NT2/D1 (cell line): ENCODE data around the gene ATRIP.

ENCODE experiments used
- DNase-seq: peaks from one replicate; pipeline ENCODE4 v3.0.0-alpha.2; 2011; ENCODE audit warnings: low read depth, low spot score
- H3K27me3 ChIP-seq: 2 replicates; pipeline ENCODE4 v1.6.0; 2011; ENCODE audit warnings: mild to moderate bottlenecking; ENCODE audit not compliant: insufficient read length, insufficient read depth
- H3K36me3 ChIP-seq: 2 replicates; pipeline ENCODE4 v1.6.1; 2011; ENCODE audit warnings: mild to moderate bottlenecking, low read length, mixed read lengths; ENCODE audit not compliant: insufficient read depth, insufficient read length
- H3K4me1 ChIP-seq: 2 replicates; pipeline ENCODE4 v1.5.1; 2011; ENCODE audit not compliant: insufficient read depth, insufficient read length
- H3K4me3 ChIP-seq: 2 replicates; pipeline ENCODE4 v1.5.1; 2011; ENCODE audit warnings: low read depth; ENCODE audit not compliant: insufficient read length
- H3K9ac ChIP-seq: 2 replicates; pipeline ENCODE4 v1.6.0; 2011; ENCODE audit warnings: low read depth; ENCODE audit not compliant: insufficient read length
- H3K9me3 ChIP-seq: 2 replicates; pipeline ENCODE4 v1.5.1; 2011; ENCODE audit warnings: mild to moderate bottlenecking, low read length; ENCODE audit not compliant: insufficient read depth
- SUZ12 ChIP-seq: IDR thresholded peaks from 2 replicates; pipeline ENCODE4 v1.6.1; 2011; ENCODE audit not compliant: insufficient read length, insufficient read depth; ENCODE audit errors: extremely low read depth
- YY1 ChIP-seq: IDR thresholded peaks from 2 replicates; pipeline ENCODE4 v1.6.1; 2011; ENCODE audit not compliant: insufficient read length, insufficient read depth
- ZNF274 ChIP-seq: IDR thresholded peaks from 2 replicates; pipeline ENCODE4 v1.6.1; 2011; ENCODE audit warnings: mild to moderate bottlenecking, low read depth, low read length

The ATRIP gene

GRCh38 chr3:48431224-48432029, 15.1 kb upstream of the ATRIP start:
- H3K9me3 ChIP-seq: no peaks in the 10 kb centered on the region
- H3K36me3 ChIP-seq: peaks cover 51% of the 10 kb centered on the region
- peaks cover 34% of the 10 kb centered on the region for H3K4me1 ChIP-seq
- DNase-seq: no peak
- TF ChIP-seq SUZ12 (no peak), YY1 (no peak), ZNF274 (no peak)
- H3K9ac ChIP-seq: no peak overlapping the region
- no peak overlapping the region for H3K4me3 ChIP-seq
- no peaks in the 10 kb centered on the region for H3K27me3 ChIP-seq

- peak; percentile 44 for DNase-seq
Observed at GRCh38 chr3:48432411-48433371, 13.8 kb upstream of the ATRIP start.

GRCh38 chr3:48433472-48434118, 12.9 kb upstream of the ATRIP start:
- DNase-seq: no peak
- no peak for TF ChIP-seq ZNF274
- Histone ChIP-seq H3K4me3 (no peak overlapping the region), H3K36me3 (peaks cover 55% of the 10 kb centered on the region), H3K9ac (no peak overlapping the region), H3K4me1 (peaks cover 19% of the 10 kb centered on the region), H3K9me3 (no peaks in the 10 kb centered on the region), H3K27me3 (no peaks in the 10 kb centered on the region)

More at GRCh38 chr3:48432411-48433371, 13.8 kb upstream of the ATRIP start:
- Histone ChIP-seq H3K27me3 (no peaks in the 10 kb centered on the region), H3K4me3 (no peak overlapping the region), H3K9me3 (no peaks in the 10 kb centered on the region), H3K9ac (no peak overlapping the region), H3K36me3 (peaks cover 57% of the 10 kb centered on the region), H3K4me1 (peaks cover 27% of the 10 kb centered on the region)
- TF ChIP-seq SUZ12 (no peak), YY1 (no peak), ZNF274 (no peak)

- peaks cover 55% of the 10 kb centered on the region for H3K36me3 ChIP-seq
- no peak for DNase-seq
- H3K27me3 ChIP-seq: no peaks in the 10 kb centered on the region
- TF ChIP-seq ZNF274 (no peak), SUZ12 (no peak), YY1 (no peak)
- no peak overlapping the region for H3K4me3 ChIP-seq
- H3K4me1 ChIP-seq: peaks cover 19% of the 10 kb centered on the region
- no peaks in the 10 kb centered on the region for H3K9me3 ChIP-seq
- no peak overlapping the region for H3K9ac ChIP-seq
Observed at GRCh38 chr3:48434591-48435222, 11.8 kb upstream of the ATRIP start.

GRCh38 chr3:48435223-48435595, 11.3 kb upstream of the ATRIP start:
- peaks cover 55% of the 10 kb centered on the region for H3K36me3 ChIP-seq
- H3K4me1 ChIP-seq: peaks cover 19% of the 10 kb centered on the region
- no peak for DNase-seq
- no peak overlapping the region for H3K4me3 ChIP-seq
- TF ChIP-seq ZNF274: no peak
- no peak for TF ChIP-seq SUZ12
- H3K9ac ChIP-seq: no peak overlapping the region
- H3K27me3 ChIP-seq: no peaks in the 10 kb centered on the region
- H3K9me3 ChIP-seq: no peaks in the 10 kb centered on the region

GRCh38 chr3:48435774-48436476, 10.6 kb upstream of the ATRIP start:
- no peak overlapping the region for H3K9ac ChIP-seq

More at GRCh38 chr3:48435774-48436476, 10.6 kb upstream of the ATRIP start:
- peaks cover 13% of the 10 kb centered on the region for H3K4me1 ChIP-seq
- no peaks in the 10 kb centered on the region for H3K9me3 ChIP-seq
- no peak overlapping the region for H3K4me3 ChIP-seq
- TF ChIP-seq SUZ12 (no peak), ZNF274 (no peak), YY1 (no peak)
- DNase-seq: peak; percentile 90
- H3K27me3 ChIP-seq: no peaks in the 10 kb centered on the region
- peaks cover 54% of the 10 kb centered on the region for H3K36me3 ChIP-seq
